Suprapubic skin (tissue), 4 donors: ENCODE measurements around the gene ZNF680. TPM values are rescaled to one million over a fixed set of nuclear protein-coding genes. Genes with fewer than 3 reads are reported as not detected.
"Not testable (repeated sequence)": the region's sequence is repeated elsewhere in the genome, so short reads cannot be mapped to it uniquely, and the experiment has no call there.

ENCODE experiments used
- DNase-seq, 2 donors: peaks; one replicate each; pipeline ENCODE4 v3.0.0-alpha.2; 2019; ENCODE audit warnings: low spot score in 2 of 2
- H3K27ac ChIP-seq: fragments of 200-600 bp; sonication (generic); one replicate; pipeline ENCODE4 v1.5.1; 2019
- H3K27me3 ChIP-seq: fragments of 200-600 bp; sonication (generic); one replicate; pipeline ENCODE4 v1.5.1; 2019
- H3K36me3 ChIP-seq: fragments of 200-600 bp; sonication (generic); one replicate; pipeline ENCODE4 v1.5.1; 2019
- H3K4me1 ChIP-seq: fragments of 200-600 bp; sonication (generic); one replicate; pipeline ENCODE4 v1.5.1; 2019
- H3K4me3 ChIP-seq: fragments of 200-600 bp; sonication (generic); one replicate; pipeline ENCODE4 v1.5.1; 2019; ENCODE audit warnings: mild to moderate bottlenecking
- H3K9me3 ChIP-seq: fragments of 200-600 bp; sonication (generic); one replicate; pipeline ENCODE4 v1.5.1; 2019
- EP300 ChIP-seq: sonication (generic); formaldehyde crosslinking; IDR thresholded peaks from one replicate; pipeline ENCODE4 v1.6.1; 2017; ENCODE audit warnings: antibody characterized with exemption
- POLR2A ChIP-seq, 2 donors: fragments of 450-650 bp; IDR thresholded peaks; one replicate each; pipeline ENCODE4 v1.6.1; 2017; ENCODE audit warnings: antibody characterized with exemption in 2 of 2, mild to moderate bottlenecking in 2 of 2, moderate library complexity in 2 of 2
- POLR2AphosphoS5 ChIP-seq, 3 donors: sonication (generic); formaldehyde crosslinking; IDR thresholded peaks; one replicate each; pipeline ENCODE4 v1.6.1; 2017; ENCODE audit warnings: antibody characterized with exemption in 3 of 3
- WGBS: methylation state at CpG from one replicate; pipeline ENCODE4 v1.1.5; 2018; 5-methylcytosine and 5-hydroxymethylcytosine counted together
- total RNA-seq, 4 donors: library from RNA; depleted of rRNA; stranded (reverse); fragments of >200 nt; gene quantifications; one replicate each; pipeline ENCODE4 v1.1.0, GENCODE V29; 2016
- TF ChIP-seq, protein P1 (sequence below), 2 donors: fragments of 200-600 bp in 1 of 2; fragments of 450-650 bp in 1 of 2; sonication (generic) in 1 of 2; IDR thresholded peaks; one replicate each; pipeline ENCODE4 v1.5.1; 2016 to 2019; ENCODE audit warnings: antibody characterized with exemption in 2 of 2, mild to moderate bottlenecking in 1 of 2, moderate library complexity in 1 of 2

The ZNF680 gene
- total RNA-seq, 4 donors from 2014 or later = 9.6 to 19.3 (median 13.1) TPM

GRCh38 chr7:64555046-64555445 lies 7.8 kb downstream of the ZNF680 start:
- Histone ChIP-seq H3K36me3 (peaks cover 11% of the 10 kb centered on the region), H3K9me3 (no peaks in the 10 kb centered on the region), H3K4me1 (peaks cover 21% of the 10 kb centered on the region), H3K4me3 (no peak overlapping the region), H3K27me3 (no peaks in the 10 kb centered on the region), H3K27ac (no peak overlapping the region)
- no peak for TF ChIP-seq POLR2A (IDR thresholded peaks at IDR 0.05)
- TF ChIP-seq EP300 = no peak
- TF ChIP-seq, protein P1, sequence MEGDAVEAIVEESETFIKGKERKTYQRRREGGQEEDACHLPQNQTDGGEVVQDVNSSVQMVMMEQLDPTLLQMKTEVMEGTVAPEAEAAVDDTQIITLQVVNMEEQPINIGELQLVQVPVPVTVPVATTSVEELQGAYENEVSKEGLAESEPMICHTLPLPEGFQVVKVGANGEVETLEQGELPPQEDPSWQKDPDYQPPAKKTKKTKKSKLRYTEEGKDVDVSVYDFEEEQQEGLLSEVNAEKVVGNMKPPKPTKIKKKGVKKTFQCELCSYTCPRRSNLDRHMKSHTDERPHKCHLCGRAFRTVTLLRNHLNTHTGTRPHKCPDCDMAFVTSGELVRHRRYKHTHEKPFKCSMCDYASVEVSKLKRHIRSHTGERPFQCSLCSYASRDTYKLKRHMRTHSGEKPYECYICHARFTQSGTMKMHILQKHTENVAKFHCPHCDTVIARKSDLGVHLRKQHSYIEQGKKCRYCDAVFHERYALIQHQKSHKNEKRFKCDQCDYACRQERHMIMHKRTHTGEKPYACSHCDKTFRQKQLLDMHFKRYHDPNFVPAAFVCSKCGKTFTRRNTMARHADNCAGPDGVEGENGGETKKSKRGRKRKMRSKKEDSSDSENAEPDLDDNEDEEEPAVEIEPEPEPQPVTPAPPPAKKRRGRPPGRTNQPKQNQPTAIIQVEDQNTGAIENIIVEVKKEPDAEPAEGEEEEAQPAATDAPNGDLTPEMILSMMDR (IDR thresholded peaks at IDR 0.05) = no peak
- TF ChIP-seq POLR2AphosphoS5 (IDR thresholded peaks at IDR 0.05) = no peak
- DNase-seq = no peak

- Histone ChIP-seq H3K4me1 (peaks cover 12% of the 10 kb centered on the region), H3K36me3 (peaks cover 18% of the 10 kb centered on the region)
- 95% methylated on average over 5 of the region's 28 CpGs for WGBS
- not testable (repeated sequence) for H3K27ac ChIP-seq, H3K4me3 ChIP-seq, H3K27me3 ChIP-seq, DNase-seq, H3K9me3 ChIP-seq
Observed at GRCh38 chr7:64554188-64554587, 8.7 kb downstream of the ZNF680 start.

DNA sequence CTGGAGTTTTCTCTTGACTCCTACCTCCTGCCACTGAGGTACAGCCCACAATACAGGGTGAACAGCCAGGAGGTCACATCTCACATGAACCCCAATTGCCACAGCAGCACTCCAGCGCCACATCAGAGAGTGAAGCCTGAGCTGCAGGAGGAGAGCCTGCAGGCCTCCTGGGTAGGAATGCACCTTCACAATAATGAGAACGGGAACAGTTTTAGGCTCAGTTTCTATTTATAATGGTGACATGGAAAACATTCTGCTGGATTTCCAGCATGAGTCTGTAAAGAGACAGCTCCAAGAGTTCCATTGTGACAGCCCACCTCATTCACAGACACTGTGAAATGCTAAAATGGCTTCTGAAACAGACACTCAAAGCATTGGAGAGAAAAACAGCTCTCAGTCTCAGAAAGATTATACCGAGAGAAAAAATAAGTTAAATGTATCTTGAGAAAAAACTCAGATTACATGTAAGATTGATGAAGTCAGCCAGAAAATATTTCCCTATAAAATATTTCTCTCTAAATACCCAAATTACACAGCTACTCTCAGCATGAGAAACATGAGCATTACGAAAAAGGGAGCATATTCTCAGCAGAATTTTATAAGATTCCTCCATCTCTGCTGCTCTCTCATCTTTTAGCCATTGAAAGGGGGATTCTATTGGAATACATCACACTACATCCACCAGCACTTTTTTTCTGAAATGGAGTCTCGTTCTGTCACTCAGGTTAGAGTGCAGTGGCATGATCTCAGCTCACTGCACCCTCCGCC lies 11.3 kb downstream of the ZNF680 start:
- 80% methylated on average over 6 of the region's 6 CpGs for WGBS
- Histone ChIP-seq H3K4me3 (no peak overlapping the region), H3K27me3 (no peaks in the 10 kb centered on the region), H3K4me1 (no peaks in the 10 kb centered on the region), H3K9me3 (no peaks in the 10 kb centered on the region), H3K36me3 (peaks cover 13% of the 10 kb centered on the region), H3K27ac (no peak overlapping the region)
- TF ChIP-seq POLR2A (IDR thresholded peaks at IDR 0.05) = no peak
- no peak for TF ChIP-seq EP300
- TF ChIP-seq, protein P1 (IDR thresholded peaks at IDR 0.05) = no peak
- no peak for TF ChIP-seq POLR2AphosphoS5 (IDR thresholded peaks at IDR 0.05)
- no peak for DNase-seq

DNA sequence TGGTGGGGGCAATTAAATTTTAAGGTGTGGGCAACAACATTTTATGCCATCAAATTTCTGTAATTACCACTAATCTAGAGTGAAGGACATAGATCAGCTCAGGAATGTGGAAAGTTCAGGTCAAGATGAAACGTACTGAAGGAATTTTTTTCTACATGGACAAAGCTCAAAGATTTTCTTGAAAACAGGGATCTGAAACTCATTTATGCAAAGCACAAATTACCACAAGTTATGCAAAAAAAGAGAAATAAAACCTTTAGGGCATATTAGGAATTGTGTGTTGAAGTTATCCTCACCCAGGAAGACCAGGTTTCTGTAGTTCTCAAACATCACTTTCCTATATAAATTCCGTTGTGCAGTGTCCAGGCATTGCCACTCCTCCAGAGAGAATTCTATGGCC lies 18.9 kb downstream of the ZNF680 start:
- Histone ChIP-seq H3K9me3 (no peaks in the 10 kb centered on the region), H3K4me1 (no peaks in the 10 kb centered on the region), H3K27ac (no peak overlapping the region), H3K36me3 (peaks cover 35% of the 10 kb centered on the region), H3K4me3 (no peak overlapping the region), H3K27me3 (no peaks in the 10 kb centered on the region)
- TF ChIP-seq EP300 = no peak
- 77% methylated on average over 2 of the region's 2 CpGs for WGBS
- no peak for DNase-seq

- WGBS = 72% methylated on average over 5 of the region's 5 CpGs
- no peak overlapping the region for H3K27ac ChIP-seq
Observed at GRCh38 chr7:64541438-64542359, 21.2 kb downstream of the ZNF680 start.

More at GRCh38 chr7:64541438-64542359, 21.2 kb downstream of the ZNF680 start:
- no peaks in the 10 kb centered on the region for H3K4me1 ChIP-seq
- H3K9me3 ChIP-seq = no peaks in the 10 kb centered on the region
- no peak overlapping the region for H3K4me3 ChIP-seq
- H3K36me3 ChIP-seq = peaks cover 42% of the 10 kb centered on the region
- DNase-seq = no peak
- no peak for TF ChIP-seq POLR2A (IDR thresholded peaks at IDR 0.05)
- TF ChIP-seq EP300 = no peak
- no peak for TF ChIP-seq POLR2AphosphoS5 (IDR thresholded peaks at IDR 0.05)
- TF ChIP-seq, protein P1 (IDR thresholded peaks at IDR 0.05) = no peak
- no peaks in the 10 kb centered on the region for H3K27me3 ChIP-seq
